ENCODE results near the gene SMTN. TPM values are rescaled to one million over a fixed set of nuclear protein-coding genes. Genes with fewer than 3 reads are reported as not detected.
"Not testable (repeated sequence)": the region's sequence is repeated elsewhere in the genome, so short reads cannot be mapped to it uniquely, and the experiment has no call there.

Gene SMTN
- total RNA-seq, 1 experiment from 2014 or later = 80.2 TPM

GRCh38 chr22:31055117-31055634, 25.9 kb upstream of the SMTN start:
- Mint-ChIP-seq H3K4me3 (ENCODE audit: unreplicated experiment) (no peak overlapping the region), H3K36me3 (ENCODE audit: insufficient read depth, unreplicated experiment) (no peaks in the 10 kb centered on the region), H3K4me1 (ENCODE audit: insufficient read depth, unreplicated experiment) (peaks cover 9% of the 10 kb centered on the region), H3K9me3 (ENCODE audit: unreplicated experiment) (no peaks in the 10 kb centered on the region), H3K27ac (ENCODE audit: low read depth, unreplicated experiment) (peak overlapping the region; percentile 84), H3K27me3 (ENCODE audit: insufficient read depth, unreplicated experiment) (no peaks in the 10 kb centered on the region)
- ChIA-PET CTCF (interaction anchor here (0.6 to 1.2 kb wide), 3 partner anchors 18 to 567 kb away, joined by 3 to 7 read pairs (median 4); no protein-coding TSS in a partner anchor), POLR2A (interaction anchor here (0.5 to 4.0 kb wide), 12 partner anchors 8 to 119 kb away, joined by 3 to 31 read pairs (median 6); partner anchors contain the start of genes MORC2, SMTN and TUG1)
- intact Hi-C loops (cut with micrococcal nuclease) = no loop called here
- BruUV-seq (replicated peaks) = TSS peak; percentile 79
- no peak for TF ChIP-seq CTCF (IDR thresholded peaks at IDR 0.05; ENCODE audit: unreplicated experiment)
- DNase-seq (ENCODE audit: unreplicated experiment) = no peak

GRCh38 chr22:31055635-31056159, 25.4 kb upstream of the SMTN start:
- H3K4me1 Mint-ChIP-seq (ENCODE audit: insufficient read depth, unreplicated experiment) = peaks cover 9% of the 10 kb centered on the region
- no peak overlapping the region for H3K4me3 Mint-ChIP-seq (ENCODE audit: unreplicated experiment)
- no peaks in the 10 kb centered on the region for H3K9me3 Mint-ChIP-seq (ENCODE audit: unreplicated experiment)
- no TSS peak for BruUV-seq (replicated peaks)
- peak; percentile 97 for DNase-seq (ENCODE audit: unreplicated experiment)
- ChIA-PET POLR2A (interaction anchor here (0.5 to 4.0 kb wide), 11 partner anchors 8 to 114 kb away, joined by 3 to 31 read pairs (median 7); partner anchors contain the start of genes MORC2, SMTN and TUG1), CTCF (interaction anchor here (1.0 to 1.2 kb wide), 2 partner anchors 19 to 28 kb away, joined by 4 to 7 read pairs; no protein-coding TSS in a partner anchor)
- H3K36me3 Mint-ChIP-seq (ENCODE audit: insufficient read depth, unreplicated experiment) = no peaks in the 10 kb centered on the region
- no peaks in the 10 kb centered on the region for H3K27me3 Mint-ChIP-seq (ENCODE audit: insufficient read depth, unreplicated experiment)
- TF ChIP-seq CTCF (IDR thresholded peaks at IDR 0.05; ENCODE audit: unreplicated experiment) = no peak
- intact Hi-C loops (cut with micrococcal nuclease) = no loop called here
- peak overlapping the region; percentile 84 for H3K27ac Mint-ChIP-seq (ENCODE audit: low read depth, unreplicated experiment)

GRCh38 chr22:31056986-31057599, 24.0 kb upstream of the SMTN start:
- H3K27ac Mint-ChIP-seq (ENCODE audit: low read depth, unreplicated experiment) = no peak overlapping the region
- intact Hi-C loops (cut with micrococcal nuclease) = no loop called here
- ChIA-PET CTCF (interaction anchor here (0.8 to 1.6 kb wide), 3 partner anchors 20 to 293 kb away, joined by 3 to 5 read pairs (median 4); no protein-coding TSS in a partner anchor), POLR2A (interaction anchor here (0.7 to 4.0 kb wide), 3 partner anchors 25 to 88 kb away, joined by 3 to 31 read pairs (median 7); partner anchors contain the start of genes MORC2, SMTN and TUG1)
- no peak for DNase-seq (ENCODE audit: unreplicated experiment)
- TF ChIP-seq CTCF (IDR thresholded peaks at IDR 0.05; ENCODE audit: unreplicated experiment) = no peak
- H3K36me3 Mint-ChIP-seq (ENCODE audit: insufficient read depth, unreplicated experiment) = no peaks in the 10 kb centered on the region
- no peak overlapping the region for H3K4me3 Mint-ChIP-seq (ENCODE audit: unreplicated experiment)
- H3K4me1 Mint-ChIP-seq (ENCODE audit: insufficient read depth, unreplicated experiment) = peaks cover 16% of the 10 kb centered on the region
- H3K9me3 Mint-ChIP-seq (ENCODE audit: unreplicated experiment) = no peaks in the 10 kb centered on the region
- BruUV-seq (replicated peaks) = no TSS peak
- H3K27me3 Mint-ChIP-seq (ENCODE audit: insufficient read depth, unreplicated experiment) = no peaks in the 10 kb centered on the region

- H3K9me3 Mint-ChIP-seq (ENCODE audit: unreplicated experiment); H3K4me3 Mint-ChIP-seq (ENCODE audit: unreplicated experiment); H3K27me3 Mint-ChIP-seq (ENCODE audit: insufficient read depth, unreplicated experiment); H3K36me3 Mint-ChIP-seq (ENCODE audit: insufficient read depth, unreplicated experiment); BruUV-seq (replicated peaks); H3K27ac Mint-ChIP-seq (ENCODE audit: low read depth, unreplicated experiment); CTCF ChIA-PET; DNase-seq (ENCODE audit: unreplicated experiment): not testable (repeated sequence)
- intact Hi-C loops (cut with micrococcal nuclease) = loop anchor here (2.0 kb wide), 1 partner anchor 21 kb away; the partner anchor contains the start of gene SMTN
- POLR2A ChIA-PET = interaction anchor here (3.9 to 5.7 kb wide), 2 partner anchors 23 to 91 kb away, joined by 43 to 80 read pairs; partner anchors contain the start of genes MORC2, SMTN and TUG1
- peaks cover 16% of the 10 kb centered on the region for H3K4me1 Mint-ChIP-seq (ENCODE audit: insufficient read depth, unreplicated experiment)
These were observed 21.5 kb upstream of the SMTN start for GRCh38 chr22:31059663-31060062.

Data from MCF 10A (cell line).